HG02763 (cell line): ENCODE data around the gene CHAC2.
"Not testable (repeated sequence)": the region's sequence is repeated elsewhere in the genome, so short reads cannot be mapped to it uniquely, and the experiment has no call there.

Experiments used
- ATAC-seq: cut with Tn5 transposase; IDR thresholded peaks from one replicate; pipeline ENCODE4 v1.9.1; 2021; ENCODE audit warnings: mild to moderate bottlenecking, moderate library complexity; ENCODE audit not compliant: unreplicated experiment

CHAC2 gene

GRCh38 chr2:53767405-53768241 lies at the start of gene CHAC2:
Gene CHAC2 (plus strand): TSS chr2:53767804. CDS start chr2:53767887, 83 bp downstream.
- ATAC-seq, result peak; percentile 94

- ATAC-seq, result not testable (repeated sequence)
These were observed 46.7 kb upstream of the CHAC2 start for GRCh38 chr2:53720944-53721343.

- no peak for ATAC-seq
These were observed 43.1 kb upstream of the CHAC2 start for GRCh38 chr2:53724536-53724935.

- ATAC-seq, result no peak
These were observed 41.9 kb upstream of the CHAC2 start for GRCh38 chr2:53725662-53726061.

GRCh38 chr2:53727921-53728320 lies 39.7 kb upstream of the CHAC2 start:
- ATAC-seq, result no peak

- no peak for ATAC-seq
These were observed 38.4 kb upstream of the CHAC2 start for GRCh38 chr2:53729143-53729762.

GRCh38 chr2:53737091-53737490 lies 30.5 kb upstream of the CHAC2 start:
- no peak for ATAC-seq

- ATAC-seq, result no peak
These were observed 28.6 kb upstream of the CHAC2 start for GRCh38 chr2:53739032-53739431.

GRCh38 chr2:53740170-53740569 lies 27.4 kb upstream of the CHAC2 start:
- ATAC-seq, result no peak

GRCh38 chr2:53744395-53745065 lies 23.1 kb upstream of the CHAC2 start:
- ATAC-seq, result no peak

- ATAC-seq, result no peak
These were observed 17.4 kb upstream of the CHAC2 start for GRCh38 chr2:53750041-53750768.

GRCh38 chr2:53751728-53752127 lies 15.9 kb upstream of the CHAC2 start:
- ATAC-seq, result peak; percentile 96

GRCh38 chr2:53752385-53752784 lies 15.2 kb upstream of the CHAC2 start:
- no peak for ATAC-seq

GRCh38 chr2:53753041-53753440 lies 14.6 kb upstream of the CHAC2 start:
- no peak for ATAC-seq

GRCh38 chr2:53755121-53755520 lies 12.5 kb upstream of the CHAC2 start:
- no peak for ATAC-seq

GRCh38 chr2:53756644-53757043 lies 11.0 kb upstream of the CHAC2 start:
- ATAC-seq, result no peak

- not testable (repeated sequence) for ATAC-seq
These were observed 10.4 kb upstream of the CHAC2 start for GRCh38 chr2:53757206-53757605.

- ATAC-seq, result no peak
These were observed 1.8 kb upstream of the CHAC2 start for GRCh38 chr2:53765767-53766166.

- no peak for ATAC-seq
These were observed 588 bp downstream of the CHAC2 start for GRCh38 chr2:53768242-53768542.

GRCh38 chr2:53769318-53769945 lies 1.8 kb downstream of the CHAC2 start:
- no peak for ATAC-seq

GRCh38 chr2:53770264-53770663 lies 2.7 kb downstream of the CHAC2 start:
- ATAC-seq, result no peak
